Erythroblast (primary cell): ENCODE measurements around the gene STK39.

Experiments
- GATA1 ChIP-seq: IDR thresholded peaks from 2 replicates; pipeline ENCODE4 v1.6.1; 2011; ENCODE audit warnings: low read depth, mild to moderate bottlenecking, control low read depth, low read length, moderate library complexity
- POLR2A ChIP-seq: IDR thresholded peaks from 2 replicates; pipeline ENCODE4 v1.6.1; 2011; ENCODE audit warnings: mild to moderate bottlenecking, low read length

GRCh38 chr2:167905668-167906067 lies 341.7 kb downstream of the STK39 start:
- TF ChIP-seq POLR2A, result no peak
- TF ChIP-seq GATA1, result no peak
